Activated gamma-delta T cell treated with Interleukin-2 at 50 U/mL for 16 hours (primary cell): ENCODE results near the gene MCTP1.

Source experiments
- DNase-seq: peaks from one replicate; pipeline ENCODE4 v3.0.0-alpha.2; 2020

Gene MCTP1

GRCh38 chr5:94916619-94917018 lies 368.3 kb downstream of the MCTP1 start:
- no peak for DNase-seq

GRCh38 chr5:94911276-94911675 lies 373.6 kb downstream of the MCTP1 start:
- no peak for DNase-seq

- DNase-seq: no peak
Measured at GRCh38 chr5:94910721-94911120, 374.2 kb downstream of the MCTP1 start.

GRCh38 chr5:94908889-94909480 lies 375.9 kb downstream of the MCTP1 start:
- no peak for DNase-seq

- DNase-seq: no peak
Measured at GRCh38 chr5:94906750-94907149, 378.1 kb downstream of the MCTP1 start.

GRCh38 chr5:94903726-94904125 lies 381.2 kb downstream of the MCTP1 start:
- no peak for DNase-seq

GRCh38 chr5:94901191-94901979 lies 383.5 kb downstream of the MCTP1 start:
- DNase-seq: no peak

GRCh38 chr5:94900006-94900505 lies 384.8 kb downstream of the MCTP1 start:
- no peak for DNase-seq

GRCh38 chr5:94893412-94894135 lies 391.3 kb downstream of the MCTP1 start:
- no peak for DNase-seq

- no peak for DNase-seq
Measured at GRCh38 chr5:94891972-94892371, 392.9 kb downstream of the MCTP1 start.

GRCh38 chr5:94891565-94891964 lies 393.3 kb downstream of the MCTP1 start:
- no peak for DNase-seq

- DNase-seq: no peak
Measured at GRCh38 chr5:94890907-94891306, 394.0 kb downstream of the MCTP1 start.

GRCh38 chr5:94888674-94889073 lies 396.2 kb downstream of the MCTP1 start:
- DNase-seq: no peak

GRCh38 chr5:94885931-94886330 lies 399.0 kb downstream of the MCTP1 start:
- no peak for DNase-seq

- no peak for DNase-seq
Measured at GRCh38 chr5:94884311-94884710, 400.6 kb downstream of the MCTP1 start.

GRCh38 chr5:94872526-94872925 lies 412.4 kb downstream of the MCTP1 start:
- no peak for DNase-seq

- no peak for DNase-seq
Measured at GRCh38 chr5:94870511-94871183, 414.2 kb downstream of the MCTP1 start.

GRCh38 chr5:94869921-94870320 lies 415.0 kb downstream of the MCTP1 start:
- DNase-seq: no peak

- no peak for DNase-seq
Measured at GRCh38 chr5:94863951-94864350, 420.9 kb downstream of the MCTP1 start.

- DNase-seq: no peak
Measured at GRCh38 chr5:94857111-94857510, 427.8 kb downstream of the MCTP1 start.

GRCh38 chr5:94856257-94856800 lies 428.6 kb downstream of the MCTP1 start:
- no peak for DNase-seq

GRCh38 chr5:94855543-94855942 lies 429.4 kb downstream of the MCTP1 start:
- no peak for DNase-seq

GRCh38 chr5:94853120-94853519 lies 431.8 kb downstream of the MCTP1 start:
- DNase-seq: no peak
